Esophagus squamous epithelium (tissue), 4 donors: ENCODE results near the gene FGR.

Experiments used
- POLR2A ChIP-seq, 4 donors: fragments of 450-650 bp; IDR thresholded peaks; one replicate each; pipeline ENCODE4 v1.6.1; 2017; ENCODE audit warnings: antibody characterized with exemption in 4 of 4, mild to moderate bottlenecking in 4 of 4, moderate library complexity in 3 of 4
- TF ChIP-seq, protein P1 (sequence below), 6 experiments: fragments of 450-650 bp in 4 of 6; fragments of 200-600 bp in 2 of 6; sonication (generic) in 2 of 6; IDR thresholded peaks; one replicate each; pipeline ENCODE4 v1.5.1; 2016 to 2019; ENCODE audit warnings: antibody characterized with exemption in 6 of 6, mild to moderate bottlenecking in 4 of 6, moderate library complexity in 4 of 6

DNA sequence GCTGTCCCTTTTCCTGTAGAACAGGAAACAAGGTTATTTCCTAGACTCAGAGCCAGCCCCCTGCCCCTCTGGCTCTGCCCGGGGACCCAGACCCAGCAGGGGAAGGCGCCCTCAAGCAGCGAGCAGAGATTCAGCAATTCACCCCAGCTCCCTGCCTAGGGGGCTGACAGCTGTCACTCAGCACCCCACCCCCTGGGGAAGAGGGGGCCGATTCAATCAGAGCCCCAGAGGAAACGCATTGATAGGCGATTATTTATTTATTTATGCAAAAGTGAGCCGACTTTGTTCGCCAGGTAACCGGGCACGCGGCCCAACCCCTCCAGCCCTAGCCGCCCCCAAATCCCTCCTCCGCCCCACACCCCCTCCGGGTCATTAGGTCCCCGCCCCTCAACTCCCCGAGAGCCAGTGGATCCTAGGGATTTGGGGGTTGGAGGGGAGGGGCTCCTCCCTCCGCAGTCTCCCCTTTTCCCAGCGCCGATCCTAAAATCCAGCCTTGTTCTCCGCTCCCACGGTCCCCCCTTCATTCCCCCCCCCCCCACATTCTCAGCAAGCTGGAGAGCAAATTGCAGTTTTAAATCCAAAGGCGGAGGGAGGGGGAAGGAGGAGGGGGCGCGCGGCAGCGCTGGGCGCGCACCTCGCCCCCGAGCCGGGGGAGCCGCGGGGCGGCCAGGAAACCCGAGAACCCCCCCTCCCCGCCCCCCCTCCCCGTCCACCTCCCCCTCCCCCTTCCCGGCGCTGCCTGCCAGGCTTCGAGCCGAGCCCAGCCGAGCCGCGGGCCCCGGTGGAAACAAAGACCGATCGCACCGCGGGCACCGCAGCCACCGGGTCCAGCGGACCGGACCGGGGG lies 32.3 kb downstream of the FGR start:
- no peak for TF ChIP-seq POLR2A (IDR thresholded peaks at IDR 0.05)
- TF ChIP-seq, protein P1, sequence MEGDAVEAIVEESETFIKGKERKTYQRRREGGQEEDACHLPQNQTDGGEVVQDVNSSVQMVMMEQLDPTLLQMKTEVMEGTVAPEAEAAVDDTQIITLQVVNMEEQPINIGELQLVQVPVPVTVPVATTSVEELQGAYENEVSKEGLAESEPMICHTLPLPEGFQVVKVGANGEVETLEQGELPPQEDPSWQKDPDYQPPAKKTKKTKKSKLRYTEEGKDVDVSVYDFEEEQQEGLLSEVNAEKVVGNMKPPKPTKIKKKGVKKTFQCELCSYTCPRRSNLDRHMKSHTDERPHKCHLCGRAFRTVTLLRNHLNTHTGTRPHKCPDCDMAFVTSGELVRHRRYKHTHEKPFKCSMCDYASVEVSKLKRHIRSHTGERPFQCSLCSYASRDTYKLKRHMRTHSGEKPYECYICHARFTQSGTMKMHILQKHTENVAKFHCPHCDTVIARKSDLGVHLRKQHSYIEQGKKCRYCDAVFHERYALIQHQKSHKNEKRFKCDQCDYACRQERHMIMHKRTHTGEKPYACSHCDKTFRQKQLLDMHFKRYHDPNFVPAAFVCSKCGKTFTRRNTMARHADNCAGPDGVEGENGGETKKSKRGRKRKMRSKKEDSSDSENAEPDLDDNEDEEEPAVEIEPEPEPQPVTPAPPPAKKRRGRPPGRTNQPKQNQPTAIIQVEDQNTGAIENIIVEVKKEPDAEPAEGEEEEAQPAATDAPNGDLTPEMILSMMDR (IDR thresholded peaks at IDR 0.05) = no peak
